NCI-H748 (cell line): Measurements from ENCODE around the gene VWCE.

ENCODE experiments used
- DNase-seq: peaks from one replicate; lab custom pipeline; 2025; ENCODE audit not compliant: unreplicated experiment; lab: John Stamatoyannopoulos, UW

VWCE gene

DNA sequence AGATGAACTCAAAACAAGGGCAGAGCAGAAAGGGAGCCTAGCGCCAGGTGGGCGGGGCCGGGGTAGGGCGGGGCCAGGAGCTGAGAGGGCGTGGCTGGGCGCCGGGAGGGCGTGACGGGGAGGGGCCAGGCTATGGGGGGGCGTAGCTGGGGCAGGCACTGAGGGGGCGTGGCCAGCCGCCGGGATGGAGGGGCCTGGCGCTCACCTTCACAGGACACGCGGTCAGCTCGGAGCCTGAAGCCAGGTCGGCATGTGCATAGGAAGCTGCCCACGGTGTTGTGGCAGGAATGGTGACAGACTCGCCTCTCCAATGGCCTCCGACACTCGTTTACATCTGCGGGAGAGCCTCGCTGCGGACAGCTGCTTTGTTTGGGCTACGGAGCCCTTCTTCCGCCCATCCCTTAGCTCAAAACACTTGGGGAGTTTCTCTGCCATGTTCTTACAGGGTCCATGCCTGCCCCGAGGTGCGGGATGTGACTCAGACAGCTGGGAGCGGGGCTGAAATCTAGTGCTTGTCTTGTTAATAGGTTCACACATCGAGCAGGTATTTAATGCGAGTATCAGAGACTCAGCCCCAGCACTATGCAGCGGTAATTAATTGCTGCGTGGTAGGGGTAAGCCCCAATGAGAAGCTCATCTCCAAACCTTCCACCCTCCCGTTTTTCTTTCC, 13.4 kb downstream of the VWCE start:
- peak; percentile 67 for DNase-seq

DNA sequence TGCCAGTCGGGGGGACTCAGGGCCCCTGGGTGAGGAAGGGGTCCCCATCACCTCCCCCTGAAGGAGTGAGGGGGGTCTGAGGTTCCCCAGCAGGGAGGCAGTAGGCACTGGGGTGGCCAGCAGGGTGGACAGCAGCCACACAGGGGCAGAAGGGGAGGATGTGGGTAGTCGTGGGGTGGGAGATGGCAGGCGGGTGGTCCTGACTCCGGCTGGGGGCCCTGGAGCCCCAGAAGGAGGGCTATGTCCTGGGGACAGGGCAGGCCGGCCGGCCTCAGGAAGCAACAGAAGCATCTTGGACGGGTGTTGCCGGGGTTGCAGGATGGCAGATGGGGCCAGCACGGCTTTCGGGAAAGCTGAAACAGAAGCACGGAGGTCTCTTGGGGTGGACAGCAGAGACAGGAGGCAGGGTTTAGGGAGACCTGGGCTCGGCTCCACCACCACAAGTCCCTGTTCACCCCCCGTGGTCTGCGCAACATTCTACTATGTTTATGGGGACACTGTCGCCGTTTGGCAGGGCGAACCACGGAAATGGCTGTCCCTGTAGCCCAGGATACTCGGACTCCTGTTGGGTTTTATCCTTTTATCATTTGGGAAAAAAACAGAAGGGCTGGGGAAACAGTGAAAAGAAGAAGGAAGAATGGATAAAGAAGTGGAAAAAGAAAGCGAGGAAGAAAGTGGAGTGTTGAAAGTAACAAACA, 14.1 kb downstream of the VWCE start:
- no peak for DNase-seq

DNA sequence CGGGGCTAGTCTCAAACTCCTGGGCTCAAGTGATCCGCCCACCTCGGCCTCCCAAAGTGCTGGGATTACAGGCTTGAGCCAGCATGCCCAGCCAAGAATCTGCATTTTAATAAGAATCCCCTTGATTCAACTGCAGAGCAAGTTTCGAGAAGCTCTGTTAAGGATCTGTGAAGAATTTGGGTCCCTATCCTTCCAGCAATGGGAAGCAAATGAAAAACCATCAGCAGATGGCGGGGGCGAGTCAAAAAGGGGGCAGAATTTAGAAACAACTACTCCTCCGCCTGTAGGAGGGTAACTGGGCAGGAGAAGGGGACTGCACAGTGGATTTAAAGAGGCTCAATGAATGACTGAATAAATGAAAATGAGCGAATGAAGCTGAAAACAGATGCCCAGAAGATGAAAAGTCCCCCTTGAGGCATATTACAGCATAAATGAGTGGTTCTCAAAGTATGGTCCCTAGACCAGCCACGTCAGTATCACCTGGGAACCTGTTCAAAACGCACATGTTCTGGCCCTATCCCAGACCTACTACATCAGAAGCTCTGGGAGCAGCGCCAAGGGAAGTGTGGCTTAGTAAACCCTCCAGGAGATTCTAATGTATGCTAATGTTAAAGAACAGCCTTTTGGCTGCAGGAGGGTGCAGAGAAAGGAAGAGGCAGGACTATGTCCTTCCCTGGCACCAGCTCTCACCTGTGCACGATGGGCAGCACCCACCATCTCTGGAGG, 15.0 kb downstream of the VWCE start:
- DNase-seq = no peak

DNA sequence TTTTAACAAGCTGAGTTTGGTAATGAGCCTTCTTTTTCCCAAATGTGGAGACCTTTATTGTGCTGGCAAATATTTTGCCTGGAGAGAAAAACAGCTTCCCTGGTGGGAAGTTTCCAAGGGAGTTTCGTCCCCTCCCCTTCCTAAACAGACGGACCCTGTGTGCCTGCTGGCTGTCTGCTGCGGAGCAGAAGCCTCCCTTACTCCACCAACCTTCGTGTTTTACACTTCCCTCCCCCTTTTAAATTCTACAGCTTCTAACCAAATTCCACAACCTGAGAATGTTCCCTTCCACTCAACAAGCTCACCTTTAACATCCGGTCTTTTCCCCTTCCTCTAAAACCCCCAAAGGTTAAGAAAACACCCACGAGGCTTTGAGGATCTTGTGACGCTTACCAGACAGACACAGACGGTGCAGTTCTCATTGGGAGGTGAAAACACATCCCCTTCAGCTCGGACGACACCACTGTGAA, 17.1 kb downstream of the VWCE start:
- DNase-seq = no peak

DNA sequence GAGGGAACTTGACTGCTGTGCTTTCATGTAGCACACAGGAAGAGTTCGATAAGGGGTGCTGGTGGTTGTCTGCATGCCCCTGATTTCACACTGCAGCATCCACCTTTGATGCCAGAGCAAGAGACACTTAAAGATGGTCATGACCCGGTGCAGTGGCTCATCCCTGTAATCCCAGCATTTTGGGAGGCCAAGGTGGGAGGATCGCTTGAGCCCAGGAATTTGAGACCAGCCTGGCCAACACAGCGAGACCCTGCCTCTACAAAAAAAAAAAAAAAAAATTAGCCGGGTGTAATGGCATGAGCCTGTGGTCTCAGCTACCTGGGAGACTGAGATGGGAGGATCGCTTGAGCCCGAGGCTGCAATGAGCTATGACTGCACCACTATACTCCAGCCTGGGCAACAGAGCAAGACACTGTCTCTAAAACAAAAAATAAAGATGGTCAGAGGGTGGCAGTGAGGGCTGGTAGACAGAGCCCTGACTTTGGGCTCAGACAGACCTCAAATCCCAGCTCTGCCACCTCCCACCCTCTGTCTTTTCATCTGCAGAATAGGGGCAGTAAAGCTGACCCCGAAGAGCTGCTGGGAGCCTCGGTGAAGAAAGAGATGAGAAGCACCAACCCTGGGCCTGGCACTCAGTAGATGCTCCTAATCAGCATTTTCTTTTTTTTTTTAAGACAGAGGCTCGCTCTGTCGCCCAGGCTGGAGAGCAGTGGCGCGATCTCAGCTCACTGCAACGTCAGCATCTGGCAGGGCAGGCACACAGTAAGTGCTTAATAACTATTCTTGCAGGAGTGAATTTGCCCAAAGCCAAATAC, 17.7 kb downstream of the VWCE start:
- DNase-seq = no peak

DNA sequence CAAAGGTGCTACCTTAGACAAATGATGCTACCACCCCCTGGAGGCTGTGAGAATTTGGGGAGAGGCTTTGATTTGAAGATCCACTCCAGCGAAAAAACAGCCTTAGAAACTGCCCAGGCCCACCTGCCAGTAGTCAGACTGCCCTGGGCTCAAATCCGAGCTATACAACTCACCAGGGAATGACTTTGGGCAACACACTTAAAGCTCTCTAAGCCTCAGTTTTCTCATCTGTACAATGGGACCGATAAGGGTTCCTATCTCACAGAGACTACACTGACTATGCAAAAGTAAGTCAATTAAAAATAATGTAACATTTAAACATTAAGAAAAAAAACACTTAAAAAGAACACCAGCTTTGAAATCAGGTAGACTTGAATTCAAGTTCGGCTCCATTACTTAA, 19.9 kb downstream of the VWCE start:
- no peak for DNase-seq

DNA sequence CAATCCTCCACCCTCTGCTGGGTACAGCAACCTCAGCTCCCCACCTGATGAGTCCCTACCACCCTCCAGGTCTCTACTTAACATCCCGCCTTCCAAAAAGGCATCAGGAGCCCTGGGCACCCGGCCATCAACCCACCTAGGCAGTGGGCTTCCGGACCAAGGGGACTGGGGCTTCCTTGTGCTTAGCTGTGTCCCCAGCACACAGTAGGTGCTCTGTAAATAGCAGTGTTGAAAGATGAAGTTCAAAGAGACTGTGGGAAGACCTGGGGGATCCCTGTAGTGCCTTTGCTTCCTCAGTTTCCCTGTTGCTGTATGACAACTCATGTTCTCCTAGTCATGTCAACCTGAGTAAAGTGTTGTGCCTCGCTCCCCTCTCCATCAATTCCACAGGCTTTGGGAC, 21.0 kb downstream of the VWCE start:
- no peak for DNase-seq

DNA sequence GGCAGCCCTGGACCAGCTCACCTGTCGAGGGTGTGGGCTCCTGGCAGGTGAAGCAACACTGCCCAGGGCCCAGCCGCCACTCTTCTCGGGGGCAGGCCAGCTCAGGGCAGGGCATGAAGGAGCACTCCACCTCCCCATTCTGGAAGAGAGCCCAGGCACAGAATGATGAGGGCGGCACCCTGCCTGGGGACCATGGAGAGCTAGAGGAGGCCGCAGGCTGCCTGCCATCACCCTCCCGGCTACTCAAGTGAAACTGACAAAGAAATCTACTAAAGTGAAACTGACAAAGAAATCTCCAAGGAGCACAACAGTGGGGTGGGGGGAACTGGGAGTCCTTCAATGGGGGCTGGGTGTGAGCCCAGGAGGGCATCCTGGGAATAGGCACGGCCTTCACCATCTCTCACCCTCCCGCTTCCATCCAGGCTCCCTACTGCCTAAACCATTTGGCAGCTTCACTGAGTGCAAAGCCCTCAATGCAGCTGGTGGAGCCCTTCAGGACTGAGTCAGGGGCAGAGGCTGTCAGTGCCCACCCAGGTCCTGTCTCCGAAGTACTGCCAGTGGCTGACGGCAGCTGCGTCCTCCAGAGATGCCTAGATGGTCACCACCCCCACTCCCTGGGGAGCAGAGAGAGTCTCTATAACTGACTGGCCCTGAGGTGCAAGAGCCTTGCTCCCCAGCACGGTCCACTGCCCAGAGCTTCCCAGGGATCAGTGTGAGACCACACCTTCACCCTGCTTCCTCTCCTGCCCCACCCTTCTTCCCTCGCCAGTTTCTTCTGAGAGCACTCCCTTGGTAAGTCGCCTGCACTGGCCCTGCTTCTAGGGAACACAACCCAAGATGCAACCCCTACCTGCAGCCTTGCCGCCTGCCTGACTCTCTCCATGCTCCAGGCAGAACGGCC, 21.7 kb downstream of the VWCE start:
- no peak for DNase-seq

DNA sequence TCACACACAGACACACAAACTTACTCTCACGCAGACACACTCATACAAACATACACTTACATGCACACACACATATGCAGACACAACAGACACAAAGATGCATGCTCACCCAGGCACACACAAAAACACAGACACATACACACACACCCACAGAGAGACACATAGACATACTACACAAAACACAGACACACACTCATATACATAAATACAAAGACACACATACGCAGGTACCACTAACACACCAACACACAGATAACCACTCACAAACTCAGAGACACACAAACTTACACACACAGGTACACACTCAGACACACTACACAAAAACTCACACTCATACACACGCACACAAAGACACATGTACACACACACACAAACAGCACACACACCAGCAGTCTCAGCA, 22.4 kb downstream of the VWCE start:
- no peak for DNase-seq

DNA sequence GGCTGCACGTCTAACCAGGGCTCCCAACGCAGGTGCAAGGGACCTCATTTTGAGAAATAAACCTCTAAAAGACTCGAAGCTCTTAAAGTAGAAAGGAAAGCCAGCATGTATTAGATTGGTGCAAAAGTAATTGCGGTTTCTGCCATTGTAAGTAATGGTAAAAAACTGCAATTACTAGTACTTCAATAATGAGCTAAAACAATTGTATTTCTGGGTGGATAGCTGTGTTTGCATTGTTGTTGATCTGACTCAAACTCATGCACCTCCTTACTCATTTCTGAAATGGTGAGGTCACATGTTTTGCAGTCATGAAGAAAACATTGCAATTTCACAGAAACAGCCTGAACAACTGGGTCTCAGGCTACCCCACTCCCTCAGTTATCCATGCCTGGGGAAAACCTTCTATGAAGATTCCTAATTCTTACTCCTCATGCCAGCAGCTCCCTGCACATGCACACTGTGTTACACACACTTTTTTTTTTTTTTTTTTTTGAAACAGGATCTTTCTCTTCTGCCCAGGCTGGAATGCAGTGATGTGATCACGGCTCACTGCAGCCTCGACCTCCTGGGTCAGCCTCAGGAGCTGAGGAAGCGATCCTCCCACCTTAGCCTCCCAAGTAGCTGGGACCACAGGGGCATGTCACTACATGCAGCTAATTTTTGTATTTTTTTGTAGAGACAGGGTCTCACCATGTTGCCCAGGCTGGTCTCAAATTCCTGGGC, 24.6 kb downstream of the VWCE start:
- no peak for DNase-seq

DNA sequence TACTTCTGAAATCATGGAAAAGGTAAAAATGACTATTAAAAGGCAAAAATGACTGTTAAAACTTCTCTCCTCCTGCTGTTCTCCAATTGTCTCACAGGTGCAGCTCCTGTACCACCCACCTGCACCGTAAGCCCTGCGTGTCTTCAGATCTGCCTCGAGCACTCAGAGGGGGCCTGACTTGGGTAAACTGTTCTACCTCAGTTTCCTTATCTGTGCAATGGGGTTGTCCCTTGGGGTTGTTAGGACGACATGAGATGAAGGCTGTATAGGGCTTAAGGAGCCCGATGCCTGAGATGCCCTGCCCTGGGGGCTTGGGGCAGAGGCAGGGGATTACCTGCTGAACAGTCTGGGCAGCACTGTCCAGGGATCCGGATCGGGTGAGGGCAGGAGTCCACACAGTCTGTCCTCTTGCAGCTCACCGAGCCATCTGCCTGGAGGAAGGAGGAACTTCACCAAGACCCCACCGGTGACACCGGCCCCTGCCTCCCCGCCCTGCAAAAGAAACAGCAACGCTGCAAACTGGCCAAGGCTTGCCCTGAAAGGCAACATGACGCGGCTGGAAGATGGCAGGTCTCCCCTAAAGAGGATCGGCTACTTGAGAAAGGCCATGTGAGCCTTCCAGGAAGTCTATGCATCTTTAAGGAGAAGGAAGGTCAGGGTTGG, 26.4 kb downstream of the VWCE start:
- DNase-seq = no peak

DNA sequence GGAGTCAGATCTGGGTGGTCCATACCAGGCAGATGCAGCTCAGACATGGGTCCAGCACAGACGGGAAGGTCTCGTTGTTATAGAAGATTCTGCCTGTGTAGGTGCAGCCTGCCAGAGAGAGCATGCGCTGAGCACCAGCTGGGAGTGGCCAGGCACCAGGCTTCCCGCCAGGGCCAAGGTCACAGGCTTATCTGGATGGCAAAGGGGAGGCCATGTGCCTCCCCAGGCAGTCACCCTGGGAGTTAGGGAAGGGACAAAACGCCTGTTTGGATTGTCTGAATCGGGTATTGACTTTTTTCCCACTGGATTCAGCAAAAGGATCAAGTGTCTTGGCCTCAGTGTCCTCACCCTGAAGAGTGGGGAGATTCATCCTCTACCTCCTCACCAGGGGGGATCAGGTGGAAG, 27.7 kb downstream of the VWCE start:
- no peak for DNase-seq

DNA sequence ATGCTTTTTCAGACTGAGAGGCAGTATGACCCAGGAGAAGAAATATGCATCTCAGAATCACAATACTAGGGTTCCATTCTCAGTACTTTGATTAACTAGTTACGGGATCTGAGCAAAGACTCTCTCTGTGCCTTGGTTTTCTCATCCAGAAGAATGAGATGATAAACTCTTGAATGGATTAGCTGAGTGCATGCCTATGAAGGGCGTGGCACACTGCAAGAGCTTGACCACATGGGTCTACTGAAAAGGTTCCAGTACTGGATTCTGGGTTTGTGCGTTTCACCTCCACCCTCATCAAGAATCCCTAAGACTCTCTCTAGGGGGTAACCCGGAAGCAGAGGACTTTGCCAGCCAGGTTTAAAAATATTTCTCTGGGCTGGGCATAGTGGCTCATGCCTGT, 28.5 kb downstream of the VWCE start:
- no peak for DNase-seq

DNA sequence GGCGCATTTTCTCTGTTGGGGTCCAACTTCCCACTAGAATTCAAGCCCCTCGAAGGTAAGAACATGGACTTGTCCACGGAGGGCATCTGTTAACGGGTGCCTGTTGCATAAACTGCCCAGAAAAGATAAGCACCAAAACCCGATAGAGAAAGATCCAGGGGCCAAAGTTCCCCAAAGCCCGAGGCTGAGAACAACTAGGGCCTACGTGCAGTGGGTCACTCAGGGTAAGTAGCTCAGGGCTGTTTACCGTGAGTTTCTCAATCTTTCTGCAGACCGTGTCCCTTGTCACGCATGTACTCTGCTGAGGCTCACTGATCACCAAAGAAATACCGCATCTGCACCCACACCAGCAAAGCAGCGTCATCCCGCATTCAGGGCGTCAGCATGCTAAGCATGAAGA, 29.8 kb downstream of the VWCE start:
- DNase-seq = no peak

DNA sequence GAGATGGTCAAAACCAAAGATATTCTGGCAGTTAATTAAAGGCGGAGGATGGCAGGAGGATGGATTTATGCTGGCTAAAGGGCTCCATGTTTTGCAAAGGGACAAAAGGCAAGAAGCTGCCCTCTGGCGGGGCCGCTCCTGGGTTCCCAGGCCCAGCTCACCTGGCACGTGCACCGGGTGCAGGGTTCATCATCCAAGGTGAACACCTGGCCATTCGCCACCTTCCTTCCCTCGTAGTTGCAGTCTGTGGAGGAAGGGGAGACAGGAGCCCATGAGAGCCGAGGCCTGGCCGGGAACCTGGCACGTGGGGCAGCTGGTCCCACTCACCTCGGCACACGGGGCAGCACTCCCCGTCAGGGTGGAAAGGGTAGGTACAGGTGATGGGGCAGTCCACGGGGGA, 30.3 kb downstream of the VWCE start:
- DNase-seq = no peak

DNA sequence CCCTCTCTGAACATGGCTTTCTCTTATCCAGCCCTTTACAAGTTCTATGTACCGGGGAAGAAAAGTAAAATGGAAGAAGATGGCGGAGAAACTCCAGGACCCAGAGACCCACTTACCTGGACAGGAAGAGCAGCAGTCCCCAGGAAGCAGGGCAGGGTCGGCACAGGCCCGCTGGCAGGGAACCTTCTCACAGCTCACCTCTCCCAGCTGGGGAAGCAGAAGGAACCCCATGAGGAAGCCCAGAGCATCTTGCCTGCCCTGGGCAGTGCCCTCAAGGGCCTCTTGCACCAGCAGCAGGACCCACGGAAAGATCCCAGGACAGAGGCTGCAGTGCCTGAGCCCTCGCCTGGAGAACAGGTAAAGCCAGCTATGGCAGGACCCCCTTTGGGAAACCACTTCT, 30.7 kb downstream of the VWCE start:
- DNase-seq = no peak

DNA sequence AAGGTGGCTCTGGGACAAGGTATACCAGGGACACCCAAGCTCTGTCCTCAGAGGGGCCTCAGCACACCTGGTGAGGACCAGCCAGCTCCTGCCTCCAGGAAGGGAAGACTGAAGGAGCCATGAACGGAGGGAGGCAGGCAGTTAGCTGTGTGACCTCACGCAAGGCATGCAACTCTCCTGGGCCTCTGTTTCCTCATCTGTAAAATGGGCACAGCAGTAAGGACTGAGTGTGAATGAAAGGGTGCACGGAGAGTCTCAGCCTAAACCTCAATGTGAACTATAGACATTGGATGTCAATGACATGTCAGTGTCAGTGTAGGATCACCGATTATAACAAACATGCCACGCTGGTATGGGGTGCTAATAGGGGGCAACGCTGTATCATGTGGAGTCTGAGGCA, 35.8 kb downstream of the VWCE start:
- DNase-seq = no peak

DNA sequence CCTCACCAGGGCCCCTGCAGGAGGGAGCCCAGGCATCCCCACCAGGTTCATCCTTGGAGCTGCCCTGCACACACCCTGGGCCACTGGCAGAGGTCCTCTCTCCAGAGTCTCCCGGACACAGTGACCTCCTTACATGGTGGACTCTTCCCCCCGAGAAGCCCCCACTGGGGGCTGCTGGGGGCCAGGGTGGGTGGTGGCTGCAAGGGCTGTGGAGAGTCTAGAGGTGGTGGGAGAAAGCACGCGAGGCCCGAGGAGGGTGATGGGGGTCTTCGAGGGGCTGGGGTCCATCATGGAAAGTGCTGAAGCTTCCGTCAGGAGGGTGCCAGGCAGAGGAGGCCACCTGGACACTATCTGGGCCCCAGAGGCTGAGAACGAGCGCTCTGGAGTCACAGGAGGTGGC, 36.6 kb downstream of the VWCE start:
- DNase-seq = no peak
